Prostate gland (tissue), 2 donors: ENCODE measurements around the gene RGL1.

Source experiments
- POLR2A ChIP-seq: fragments of 450-650 bp; IDR thresholded peaks from one replicate; pipeline ENCODE4 v1.6.1; 2016; ENCODE audit warnings: antibody characterized with exemption, mild to moderate bottlenecking
- POLR2AphosphoS5 ChIP-seq: sonication (generic); formaldehyde crosslinking; IDR thresholded peaks from one replicate; pipeline ENCODE4 v1.6.1; 2017; ENCODE audit warnings: antibody characterized with exemption
- TF ChIP-seq, protein P1 (sequence below), 4 experiments: fragments of 200-600 bp in 2 of 4; fragments of 450-650 bp in 2 of 4; sonication (generic) in 2 of 4; IDR thresholded peaks; 1 replicate in 3 of 4; 2 replicates in 1 of 4; pipeline ENCODE4 v1.5.1; 2016 to 2019; ENCODE audit warnings: antibody characterized with exemption in 4 of 4, mild to moderate bottlenecking in 2 of 4, moderate library complexity in 2 of 4

GRCh38 chr1:183847641-183848040, 42.7 kb downstream of the RGL1 start:
- TF ChIP-seq, protein P1, sequence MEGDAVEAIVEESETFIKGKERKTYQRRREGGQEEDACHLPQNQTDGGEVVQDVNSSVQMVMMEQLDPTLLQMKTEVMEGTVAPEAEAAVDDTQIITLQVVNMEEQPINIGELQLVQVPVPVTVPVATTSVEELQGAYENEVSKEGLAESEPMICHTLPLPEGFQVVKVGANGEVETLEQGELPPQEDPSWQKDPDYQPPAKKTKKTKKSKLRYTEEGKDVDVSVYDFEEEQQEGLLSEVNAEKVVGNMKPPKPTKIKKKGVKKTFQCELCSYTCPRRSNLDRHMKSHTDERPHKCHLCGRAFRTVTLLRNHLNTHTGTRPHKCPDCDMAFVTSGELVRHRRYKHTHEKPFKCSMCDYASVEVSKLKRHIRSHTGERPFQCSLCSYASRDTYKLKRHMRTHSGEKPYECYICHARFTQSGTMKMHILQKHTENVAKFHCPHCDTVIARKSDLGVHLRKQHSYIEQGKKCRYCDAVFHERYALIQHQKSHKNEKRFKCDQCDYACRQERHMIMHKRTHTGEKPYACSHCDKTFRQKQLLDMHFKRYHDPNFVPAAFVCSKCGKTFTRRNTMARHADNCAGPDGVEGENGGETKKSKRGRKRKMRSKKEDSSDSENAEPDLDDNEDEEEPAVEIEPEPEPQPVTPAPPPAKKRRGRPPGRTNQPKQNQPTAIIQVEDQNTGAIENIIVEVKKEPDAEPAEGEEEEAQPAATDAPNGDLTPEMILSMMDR (IDR thresholded peaks at IDR 0.05), result no peak
- TF ChIP-seq POLR2A (no peak), POLR2AphosphoS5 (no peak)
